Measurements from ENCODE around the gene SERPINE3. TPM values are rescaled to one million over a fixed set of nuclear protein-coding genes. Genes with fewer than 3 reads are reported as not detected.

Gene SERPINE3
- total and polyA plus RNA-seq, 8 donors, result 0.55 TPM; not detected in 7

DNA sequence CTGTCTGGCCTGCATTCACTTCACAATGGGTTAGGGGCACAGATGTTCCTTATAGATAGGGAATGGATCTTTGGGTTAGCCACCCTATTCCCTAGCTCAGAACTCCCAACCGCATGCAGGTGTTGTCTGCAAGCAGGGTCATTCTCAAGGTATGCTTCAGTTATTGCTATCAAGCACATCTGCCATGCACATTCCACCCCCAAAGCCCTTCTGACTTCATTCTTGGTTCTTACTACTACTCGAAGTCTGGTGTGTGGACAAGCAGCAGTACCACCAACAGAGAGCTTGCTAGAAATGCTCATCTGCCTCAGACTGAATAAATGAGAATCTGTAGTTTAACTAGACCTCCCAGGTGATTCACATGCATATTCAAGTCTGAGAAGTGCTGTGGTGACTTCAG is 31.3 kb downstream of the SERPINE3 start:
- no peaks in the 10 kb centered on the region for H3K4me1 ChIP-seq
- peaks cover 45 to 100% (median 97%) of the 10 kb centered on the region in 4 donors for H3K36me3 ChIP-seq
- WGBS, 5 donors, result 89 to 99% (median 98%) methylated on average over 2 of the region's 2 CpGs
- H3K27ac ChIP-seq, result no peak overlapping the region
- TF ChIP-seq POLR2A (IDR thresholded peaks at IDR 0.05), result no peak
- TF ChIP-seq POLR2AphosphoS5 (IDR thresholded peaks at IDR 0.05), result no peak
- no peak for TF ChIP-seq EP300 (IDR thresholded peaks at IDR 0.05)
- TF ChIP-seq, protein P1, sequence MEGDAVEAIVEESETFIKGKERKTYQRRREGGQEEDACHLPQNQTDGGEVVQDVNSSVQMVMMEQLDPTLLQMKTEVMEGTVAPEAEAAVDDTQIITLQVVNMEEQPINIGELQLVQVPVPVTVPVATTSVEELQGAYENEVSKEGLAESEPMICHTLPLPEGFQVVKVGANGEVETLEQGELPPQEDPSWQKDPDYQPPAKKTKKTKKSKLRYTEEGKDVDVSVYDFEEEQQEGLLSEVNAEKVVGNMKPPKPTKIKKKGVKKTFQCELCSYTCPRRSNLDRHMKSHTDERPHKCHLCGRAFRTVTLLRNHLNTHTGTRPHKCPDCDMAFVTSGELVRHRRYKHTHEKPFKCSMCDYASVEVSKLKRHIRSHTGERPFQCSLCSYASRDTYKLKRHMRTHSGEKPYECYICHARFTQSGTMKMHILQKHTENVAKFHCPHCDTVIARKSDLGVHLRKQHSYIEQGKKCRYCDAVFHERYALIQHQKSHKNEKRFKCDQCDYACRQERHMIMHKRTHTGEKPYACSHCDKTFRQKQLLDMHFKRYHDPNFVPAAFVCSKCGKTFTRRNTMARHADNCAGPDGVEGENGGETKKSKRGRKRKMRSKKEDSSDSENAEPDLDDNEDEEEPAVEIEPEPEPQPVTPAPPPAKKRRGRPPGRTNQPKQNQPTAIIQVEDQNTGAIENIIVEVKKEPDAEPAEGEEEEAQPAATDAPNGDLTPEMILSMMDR (IDR thresholded peaks at IDR 0.05), result no peak
- DNase-seq, result no peak
- no peaks in the 10 kb centered on the region for H3K27me3 ChIP-seq
- no peaks in the 10 kb centered on the region for H3K9me3 ChIP-seq
- no peak overlapping the region for H3K4me3 ChIP-seq
- intact Hi-C loops (cut with DNase I; ENCODE audit: low total_unique reads), result no loop called here

DNA sequence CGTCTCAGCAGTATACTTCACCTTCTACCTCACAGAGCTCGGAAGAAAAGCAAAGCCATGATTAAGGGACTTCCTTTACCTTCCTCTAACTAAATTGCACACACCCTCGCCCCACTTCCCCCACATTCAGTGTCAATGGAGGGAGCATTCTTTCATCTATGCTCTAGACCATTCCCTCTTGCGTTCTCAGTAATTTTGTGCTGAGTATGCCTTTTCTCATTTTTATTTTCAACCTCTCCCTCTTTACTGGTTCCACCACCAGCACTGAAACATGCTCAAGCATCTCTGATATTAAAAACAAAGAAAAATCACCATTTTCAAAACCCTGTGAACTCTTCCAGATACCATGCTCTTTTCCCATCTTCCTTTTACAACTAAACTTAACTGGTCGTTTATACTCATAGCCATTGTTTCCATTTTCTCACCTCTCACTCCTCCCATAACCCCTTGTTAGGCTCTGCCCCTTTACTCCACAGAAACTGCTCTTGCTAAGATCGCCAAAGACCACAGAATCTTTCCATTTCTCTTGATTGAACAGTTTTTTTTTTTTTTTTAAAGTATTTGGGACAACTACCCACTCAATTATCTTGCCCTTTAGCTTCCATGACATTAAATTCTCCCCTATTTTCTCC is 32.4 kb downstream of the SERPINE3 start:
- no peak for DNase-seq
- H3K27me3 ChIP-seq, result no peaks in the 10 kb centered on the region
- H3K9me3 ChIP-seq, result no peaks in the 10 kb centered on the region
- TF ChIP-seq EP300 (IDR thresholded peaks at IDR 0.05) (no peak), POLR2A (IDR thresholded peaks at IDR 0.05) (no peak)
- TF ChIP-seq, protein P1 (IDR thresholded peaks at IDR 0.05), result no peak
- H3K36me3 ChIP-seq, result peaks cover 46 to 100% (median 97%) of the 10 kb centered on the region in 4 donors
- H3K4me3 ChIP-seq, result no peak overlapping the region
- no peaks in the 10 kb centered on the region for H3K4me1 ChIP-seq
- intact Hi-C loops (cut with DNase I; ENCODE audit: low total_unique reads), result no loop called here
- WGBS, 5 donors, result 88 to 94% (median 90%) methylated on average over 6 of the region's 6 CpGs
- no peak overlapping the region for H3K27ac ChIP-seq

DNA sequence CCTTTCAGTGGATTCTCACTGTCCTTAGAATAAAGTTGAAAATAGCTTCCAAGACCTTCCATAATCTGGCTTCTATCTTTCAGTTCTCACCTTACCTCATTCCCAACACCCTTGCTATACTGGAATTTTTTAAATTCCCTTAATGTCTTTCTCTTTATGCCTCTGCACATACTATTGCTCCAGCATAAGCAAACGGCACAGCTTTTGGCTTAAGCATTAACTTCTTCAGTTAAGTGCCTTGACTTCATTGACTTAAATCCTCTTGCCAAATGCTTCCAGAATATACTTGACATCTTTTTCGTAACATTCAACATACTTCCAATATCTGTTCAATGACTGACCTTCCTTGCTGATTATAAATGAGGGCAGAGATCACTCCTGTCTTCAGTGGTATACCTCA is 34.0 kb downstream of the SERPINE3 start:
- WGBS, 5 donors, result 83 to 97% (median 90%) methylated on average over 2 of the region's 2 CpGs
- no peak for DNase-seq
- Histone ChIP-seq H3K4me3 (no peak overlapping the region), H3K27ac (no peak overlapping the region), H3K27me3 (no peaks in the 10 kb centered on the region), H3K4me1 (no peaks in the 10 kb centered on the region), H3K36me3 (peaks cover 47 to 100% (median 95%) of the 10 kb centered on the region in 4 donors), H3K9me3 (no peaks in the 10 kb centered on the region)
- TF ChIP-seq POLR2AphosphoS5 (IDR thresholded peaks at IDR 0.05), result no peak
- TF ChIP-seq POLR2A (IDR thresholded peaks at IDR 0.05), result no peak
- TF ChIP-seq, protein P1 (IDR thresholded peaks at IDR 0.05), result no peak
- TF ChIP-seq EP300 (IDR thresholded peaks at IDR 0.05), result no peak
- intact Hi-C loops (cut with DNase I; ENCODE audit: low total_unique reads), result no loop called here

DNA sequence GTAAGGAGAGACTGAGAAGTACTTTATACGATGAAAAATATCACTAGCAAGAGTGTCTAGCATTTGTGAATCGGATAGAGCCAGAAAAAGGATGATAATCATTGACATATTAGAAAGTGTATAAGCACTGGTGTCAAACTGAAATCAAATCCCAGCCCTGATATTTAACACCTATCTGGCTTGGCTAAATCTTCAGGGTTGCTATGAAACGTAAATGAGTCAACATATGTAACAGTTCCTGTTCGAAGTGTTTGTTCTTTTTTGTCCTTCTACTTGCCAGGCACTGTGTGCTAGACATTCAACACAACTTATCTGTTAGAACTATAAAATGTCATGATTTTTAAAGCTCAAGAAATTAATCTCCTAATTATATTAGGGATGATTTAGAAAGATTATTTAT is 40.8 kb downstream of the SERPINE3 start:
- Histone ChIP-seq H3K4me3 (no peak overlapping the region), H3K27ac (no peak overlapping the region), H3K36me3 (peaks cover 21 to 79% (median 74%) of the 10 kb centered on the region in 4 donors), H3K27me3 (no peaks in the 10 kb centered on the region), H3K9me3 (no peaks in the 10 kb centered on the region), H3K4me1 (peaks cover 0 to 8% (median 0%) of the 10 kb centered on the region in 4 donors)
- peak in 1 of 2 donors; percentile 77 for DNase-seq
- 33 to 48% (median 41%) methylated on average over 4 of the region's 4 CpGs for WGBS, 5 donors
- TF ChIP-seq POLR2AphosphoS5 (IDR thresholded peaks at IDR 0.05) (peak in 1 of 3 donors; percentile 17), POLR2A (IDR thresholded peaks at IDR 0.05) (no peak), EP300 (IDR thresholded peaks at IDR 0.05) (no peak)
- TF ChIP-seq, protein P1 (IDR thresholded peaks at IDR 0.05), result no peak
- intact Hi-C loops (cut with DNase I; ENCODE audit: low total_unique reads), result no loop called here
